Measurements from ENCODE around the gene ERC2.

Gene ERC2

GRCh38 chr3:55662683-55663082 lies 805.6 kb downstream of the ERC2 start:
- no peak overlapping the region for H3K27ac Mint-ChIP-seq

DNA sequence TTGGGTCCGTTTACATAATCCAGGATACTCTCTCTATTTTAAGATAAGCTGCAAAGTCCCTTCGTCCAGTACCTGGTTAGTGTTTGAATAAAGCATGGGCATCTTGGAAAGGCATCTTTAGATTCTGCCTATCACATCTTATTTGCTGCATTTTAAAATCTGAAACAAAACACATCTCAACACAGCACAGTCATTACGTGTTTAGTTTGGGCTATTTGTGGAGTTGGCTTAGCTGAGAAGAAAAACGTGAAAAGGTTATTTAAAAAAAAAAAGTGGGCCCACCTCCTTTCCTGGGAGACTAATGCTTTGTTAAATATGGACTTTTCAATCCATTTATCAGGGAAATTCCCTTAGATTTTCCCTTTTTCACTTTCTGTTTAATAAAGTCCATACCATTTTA lies 806.7 kb downstream of the ERC2 start:
- Mint-ChIP-seq H3K36me3 (ENCODE audit: low read depth) (no peaks in the 10 kb centered on the region), H3K27ac (no peak overlapping the region), H3K9me3 (no peaks in the 10 kb centered on the region), H3K4me1 (ENCODE audit: low read depth) (no peaks in the 10 kb centered on the region), H3K27me3 (ENCODE audit: low read depth) (peaks cover 4% of the 10 kb centered on the region), H3K4me3 (no peak overlapping the region)

More at GRCh38 chr3:55662683-55663082, 805.6 kb downstream of the ERC2 start:
- no peaks in the 10 kb centered on the region for H3K9me3 Mint-ChIP-seq
- no peaks in the 10 kb centered on the region for H3K4me1 Mint-ChIP-seq (ENCODE audit: low read depth)
- H3K4me3 Mint-ChIP-seq, result no peak overlapping the region
- peaks cover 4% of the 10 kb centered on the region for H3K27me3 Mint-ChIP-seq (ENCODE audit: low read depth)
- no peaks in the 10 kb centered on the region for H3K36me3 Mint-ChIP-seq (ENCODE audit: low read depth)

GRCh38 chr3:55661141-55661540 lies 807.1 kb downstream of the ERC2 start:
- no peaks in the 10 kb centered on the region for H3K36me3 Mint-ChIP-seq (ENCODE audit: low read depth)
- H3K27me3 Mint-ChIP-seq (ENCODE audit: low read depth), result peaks cover 4% of the 10 kb centered on the region
- no peaks in the 10 kb centered on the region for H3K9me3 Mint-ChIP-seq
- no peaks in the 10 kb centered on the region for H3K4me1 Mint-ChIP-seq (ENCODE audit: low read depth)
- H3K27ac Mint-ChIP-seq, result no peak overlapping the region
- H3K4me3 Mint-ChIP-seq, result no peak overlapping the region

DNA sequence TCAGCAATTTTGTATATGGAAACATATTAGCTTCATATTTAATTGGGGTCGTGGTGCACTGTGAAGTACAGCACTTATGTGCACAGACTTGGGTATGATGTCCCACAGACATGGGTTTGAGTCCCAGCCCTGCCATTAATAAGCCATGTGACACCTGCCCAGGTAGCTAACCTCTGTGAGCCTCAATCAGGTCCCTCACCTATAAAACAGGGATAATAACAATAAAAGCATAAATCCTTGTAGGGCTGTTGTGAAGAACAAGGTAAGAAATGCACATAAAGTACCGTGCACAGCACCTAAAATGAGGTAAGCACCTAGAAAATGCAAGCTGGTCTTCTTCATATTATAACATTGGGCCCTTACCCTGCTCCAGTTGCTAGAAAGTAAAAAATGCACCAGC lies 807.6 kb downstream of the ERC2 start:
- Mint-ChIP-seq H3K4me1 (ENCODE audit: low read depth) (no peaks in the 10 kb centered on the region), H3K27me3 (ENCODE audit: low read depth) (peaks cover 4% of the 10 kb centered on the region), H3K36me3 (ENCODE audit: low read depth) (no peaks in the 10 kb centered on the region), H3K9me3 (no peaks in the 10 kb centered on the region), H3K27ac (no peak overlapping the region), H3K4me3 (no peak overlapping the region)

DNA sequence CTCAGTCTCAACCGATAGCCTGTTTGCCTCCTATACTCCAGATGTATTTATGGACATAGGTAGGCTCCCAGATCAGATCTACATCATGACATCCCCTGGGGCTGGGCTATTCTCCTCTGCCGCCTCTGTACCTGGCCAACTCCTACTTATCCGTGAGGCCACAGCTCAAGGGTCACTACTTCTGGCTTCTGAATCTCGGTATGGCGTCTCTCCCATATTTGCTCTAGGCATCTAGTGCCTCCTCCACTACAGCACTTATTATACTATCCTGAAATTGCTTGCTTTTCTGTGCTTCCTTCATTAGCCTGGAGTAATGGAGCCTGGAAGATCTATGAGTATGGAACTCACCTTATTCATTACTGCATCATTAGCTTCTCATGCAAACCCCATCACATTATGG lies 808.6 kb downstream of the ERC2 start:
- H3K36me3 Mint-ChIP-seq (ENCODE audit: low read depth), result no peaks in the 10 kb centered on the region
- H3K4me3 Mint-ChIP-seq, result no peak overlapping the region
- no peaks in the 10 kb centered on the region for H3K4me1 Mint-ChIP-seq (ENCODE audit: low read depth)
- no peak overlapping the region for H3K27ac Mint-ChIP-seq
- no peaks in the 10 kb centered on the region for H3K27me3 Mint-ChIP-seq (ENCODE audit: low read depth)
- no peaks in the 10 kb centered on the region for H3K9me3 Mint-ChIP-seq

- Mint-ChIP-seq H3K4me3 (no peak overlapping the region), H3K27ac (no peak overlapping the region), H3K36me3 (ENCODE audit: low read depth) (no peaks in the 10 kb centered on the region), H3K4me1 (ENCODE audit: low read depth) (no peaks in the 10 kb centered on the region), H3K9me3 (no peaks in the 10 kb centered on the region), H3K27me3 (ENCODE audit: low read depth) (no peaks in the 10 kb centered on the region)
These were observed 809.3 kb downstream of the ERC2 start for GRCh38 chr3:55658690-55659562.

DNA sequence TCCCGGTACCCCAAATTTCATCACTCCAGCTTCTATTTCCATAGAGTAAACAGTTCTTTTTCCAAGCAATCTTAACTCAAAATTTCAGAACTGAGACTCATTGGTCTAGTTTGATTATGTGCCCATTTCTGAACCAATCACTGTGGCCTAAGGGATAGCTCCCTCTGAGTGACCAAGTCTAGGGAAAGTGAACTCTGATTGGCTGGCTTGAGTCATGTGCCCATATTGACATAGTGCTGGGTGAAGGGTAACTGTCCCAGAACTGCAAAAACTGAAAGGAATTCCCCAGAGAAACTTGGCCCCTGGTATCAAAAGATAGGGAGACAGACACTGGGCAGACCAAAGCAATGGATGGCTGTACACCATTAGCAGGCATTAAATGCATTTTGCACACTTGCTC lies 810.0 kb downstream of the ERC2 start:
- H3K4me3 Mint-ChIP-seq, result no peak overlapping the region
- H3K4me1 Mint-ChIP-seq (ENCODE audit: low read depth), result no peaks in the 10 kb centered on the region
- H3K27me3 Mint-ChIP-seq (ENCODE audit: low read depth), result no peaks in the 10 kb centered on the region
- H3K27ac Mint-ChIP-seq, result no peak overlapping the region
- H3K9me3 Mint-ChIP-seq, result no peaks in the 10 kb centered on the region
- no peaks in the 10 kb centered on the region for H3K36me3 Mint-ChIP-seq (ENCODE audit: low read depth)

GRCh38 chr3:55655544-55655943 lies 812.7 kb downstream of the ERC2 start:
- no peaks in the 10 kb centered on the region for H3K36me3 Mint-ChIP-seq (ENCODE audit: low read depth)
- H3K9me3 Mint-ChIP-seq, result no peaks in the 10 kb centered on the region
- H3K4me3 Mint-ChIP-seq, result no peak overlapping the region
- H3K27ac Mint-ChIP-seq, result no peak overlapping the region
- H3K4me1 Mint-ChIP-seq (ENCODE audit: low read depth), result no peaks in the 10 kb centered on the region
- H3K27me3 Mint-ChIP-seq (ENCODE audit: low read depth), result no peaks in the 10 kb centered on the region

DNA sequence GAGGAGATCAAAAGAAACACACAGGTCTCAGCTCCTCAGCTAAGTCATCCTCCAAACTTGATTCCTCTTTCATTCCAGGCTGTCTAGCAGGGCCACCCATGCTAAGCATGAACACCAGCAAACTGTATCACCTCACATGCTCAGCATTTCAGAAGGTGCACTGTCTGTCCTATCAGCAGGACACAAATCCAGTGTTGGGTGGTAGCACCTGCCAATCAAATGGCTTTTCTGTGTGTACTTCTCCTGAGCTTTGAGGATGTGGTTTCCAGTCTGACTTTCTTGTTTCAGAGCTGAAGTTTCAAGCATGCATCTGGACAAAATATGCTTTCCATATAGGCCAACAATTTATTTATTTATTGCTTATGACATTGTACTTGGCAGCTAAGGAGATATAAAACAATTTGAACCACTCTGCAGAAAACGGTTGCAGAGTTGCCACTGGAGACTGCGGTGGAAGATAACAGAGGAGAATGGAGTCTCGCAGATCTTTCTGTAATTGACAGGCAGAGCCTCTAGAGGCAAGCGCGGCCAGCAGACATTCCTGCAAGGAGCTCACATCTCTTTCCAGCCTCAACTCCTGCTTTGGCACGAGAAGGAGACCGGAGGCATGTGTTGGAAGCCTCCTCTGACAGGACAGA lies 814.0 kb downstream of the ERC2 start:
- Mint-ChIP-seq H3K36me3 (ENCODE audit: low read depth) (no peaks in the 10 kb centered on the region), H3K4me3 (no peak overlapping the region), H3K9me3 (no peaks in the 10 kb centered on the region), H3K4me1 (ENCODE audit: low read depth) (no peaks in the 10 kb centered on the region), H3K27me3 (ENCODE audit: low read depth) (no peaks in the 10 kb centered on the region), H3K27ac (no peak overlapping the region)

GRCh38 chr3:55651011-55651410 lies 817.3 kb downstream of the ERC2 start:
- no peaks in the 10 kb centered on the region for H3K4me1 Mint-ChIP-seq (ENCODE audit: low read depth)
- H3K36me3 Mint-ChIP-seq (ENCODE audit: low read depth), result no peaks in the 10 kb centered on the region
- H3K9me3 Mint-ChIP-seq, result no peaks in the 10 kb centered on the region
- H3K27ac Mint-ChIP-seq, result no peak overlapping the region
- no peak overlapping the region for H3K4me3 Mint-ChIP-seq
- peaks cover 3% of the 10 kb centered on the region for H3K27me3 Mint-ChIP-seq (ENCODE audit: low read depth)

GRCh38 chr3:55650011-55650410 lies 818.3 kb downstream of the ERC2 start:
- H3K27me3 Mint-ChIP-seq (ENCODE audit: low read depth), result peaks cover 3% of the 10 kb centered on the region
- H3K36me3 Mint-ChIP-seq (ENCODE audit: low read depth), result no peaks in the 10 kb centered on the region
- H3K9me3 Mint-ChIP-seq, result no peaks in the 10 kb centered on the region
- H3K4me3 Mint-ChIP-seq, result no peak overlapping the region
- no peak overlapping the region for H3K27ac Mint-ChIP-seq
- no peaks in the 10 kb centered on the region for H3K4me1 Mint-ChIP-seq (ENCODE audit: low read depth)

DNA sequence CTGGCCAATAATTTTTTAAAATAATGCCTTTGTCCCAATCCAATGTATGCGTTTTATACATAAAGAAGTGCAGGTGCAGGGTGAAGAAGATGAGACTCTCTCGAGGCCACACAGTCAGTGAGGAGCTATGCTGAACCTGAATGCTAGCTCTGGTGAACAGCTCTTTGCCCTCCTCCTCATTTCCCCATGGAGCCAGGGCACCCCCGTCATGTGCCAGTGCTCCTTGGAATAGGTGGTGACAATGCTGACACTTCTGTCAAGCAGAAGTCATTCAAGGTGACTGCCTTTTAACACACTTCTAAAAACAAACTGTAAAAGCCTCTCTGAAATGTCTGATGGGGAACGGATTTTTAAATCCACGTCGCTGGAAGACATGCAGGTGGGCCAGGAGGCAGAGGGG lies 818.7 kb downstream of the ERC2 start:
- Mint-ChIP-seq H3K9me3 (no peaks in the 10 kb centered on the region), H3K27me3 (ENCODE audit: low read depth) (peaks cover 3% of the 10 kb centered on the region), H3K4me3 (no peak overlapping the region), H3K27ac (no peak overlapping the region), H3K36me3 (ENCODE audit: low read depth) (no peaks in the 10 kb centered on the region), H3K4me1 (ENCODE audit: low read depth) (no peaks in the 10 kb centered on the region)

DNA sequence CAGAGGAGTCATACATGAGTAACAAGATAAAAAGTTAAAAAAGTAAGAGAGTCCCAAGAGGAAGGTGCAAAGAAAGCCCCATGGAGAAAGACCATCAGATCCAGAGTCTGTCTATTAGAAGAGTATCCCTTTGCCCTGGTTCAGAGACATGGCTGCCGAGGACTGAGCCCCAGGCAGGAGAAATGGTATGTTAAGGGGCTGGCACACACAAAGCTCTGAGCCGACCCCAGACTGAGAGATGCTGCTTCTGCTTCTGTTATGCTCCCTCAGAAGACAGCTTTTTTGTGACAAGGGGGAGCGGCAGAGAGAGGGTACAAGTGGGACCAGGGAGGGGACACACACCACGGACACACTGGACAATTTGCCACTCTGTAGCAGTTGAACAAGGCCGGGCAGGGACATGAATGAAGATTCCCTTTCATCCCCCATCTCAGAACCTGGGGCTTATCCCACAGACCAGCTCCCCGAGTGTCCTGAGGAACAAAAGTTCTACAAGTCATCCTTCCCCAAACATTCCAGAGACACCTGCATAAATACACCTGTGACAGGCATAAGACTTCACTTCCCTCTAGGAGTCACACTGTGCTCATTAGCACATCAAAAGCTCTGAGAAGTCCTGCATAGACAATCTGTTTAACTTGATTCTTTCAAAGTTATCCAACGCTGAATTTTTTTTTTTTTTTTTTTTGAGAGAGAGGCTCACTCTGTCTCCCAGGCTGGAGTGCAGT lies 819.5 kb downstream of the ERC2 start:
- Mint-ChIP-seq H3K4me3 (no peak overlapping the region), H3K9me3 (no peaks in the 10 kb centered on the region), H3K27ac (no peak overlapping the region), H3K27me3 (ENCODE audit: low read depth) (peaks cover 3% of the 10 kb centered on the region), H3K4me1 (ENCODE audit: low read depth) (no peaks in the 10 kb centered on the region), H3K36me3 (ENCODE audit: low read depth) (no peaks in the 10 kb centered on the region)

DNA sequence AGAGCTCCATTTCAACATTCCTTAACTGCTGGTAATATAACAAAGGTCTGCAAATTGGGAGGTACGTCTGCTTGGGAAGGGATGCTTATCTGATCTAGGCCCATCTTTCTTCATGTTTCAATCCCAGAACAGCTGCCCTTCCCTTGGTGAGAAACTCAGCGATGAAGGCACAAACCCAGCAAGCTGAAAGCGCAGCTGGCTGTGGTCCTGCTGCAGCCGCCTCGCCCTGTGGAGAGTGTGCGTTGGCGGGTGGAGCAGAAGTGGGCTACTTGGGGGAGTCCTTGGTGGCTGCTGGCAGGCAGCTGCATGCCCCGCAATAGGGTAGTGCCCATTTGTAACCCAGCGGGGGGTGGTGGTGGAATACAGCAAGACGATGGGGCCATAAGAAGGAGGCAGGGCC lies 820.6 kb downstream of the ERC2 start:
- H3K27me3 Mint-ChIP-seq (ENCODE audit: low read depth), result peaks cover 3% of the 10 kb centered on the region
- no peaks in the 10 kb centered on the region for H3K36me3 Mint-ChIP-seq (ENCODE audit: low read depth)
- H3K27ac Mint-ChIP-seq, result no peak overlapping the region
- H3K9me3 Mint-ChIP-seq, result no peaks in the 10 kb centered on the region
- H3K4me3 Mint-ChIP-seq, result no peak overlapping the region
- no peaks in the 10 kb centered on the region for H3K4me1 Mint-ChIP-seq (ENCODE audit: low read depth)

DNA sequence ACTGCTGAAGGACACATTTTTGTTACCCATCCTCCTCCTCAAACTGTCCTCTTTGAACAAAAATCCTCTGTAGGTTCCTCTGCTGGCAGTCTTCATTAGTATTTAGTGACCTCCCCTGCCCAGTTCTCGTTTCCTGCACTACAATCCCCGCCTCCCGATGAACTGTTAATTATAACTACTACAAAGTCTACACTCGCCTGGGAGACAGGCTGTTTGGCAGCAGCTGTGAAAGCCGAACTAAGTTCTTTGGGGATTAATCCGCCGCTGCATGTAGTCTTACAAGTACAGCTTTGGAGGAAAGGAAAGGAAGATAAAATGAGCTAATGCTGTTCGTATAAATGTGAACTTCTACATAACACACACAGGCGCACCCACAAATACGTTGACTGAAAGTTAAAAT lies 821.2 kb downstream of the ERC2 start:
- peaks cover 3% of the 10 kb centered on the region for H3K27me3 Mint-ChIP-seq (ENCODE audit: low read depth)
- H3K36me3 Mint-ChIP-seq (ENCODE audit: low read depth), result no peaks in the 10 kb centered on the region
- H3K27ac Mint-ChIP-seq, result no peak overlapping the region
- H3K4me1 Mint-ChIP-seq (ENCODE audit: low read depth), result no peaks in the 10 kb centered on the region
- no peak overlapping the region for H3K4me3 Mint-ChIP-seq
- H3K9me3 Mint-ChIP-seq, result no peaks in the 10 kb centered on the region

All from T-helper 1 cell treated with Interleukin-12 subunit alpha and Interleukin-12 subunit beta and Interleukin-4 antibody, amounts not matched to agents 30 μg/mL and 1 μg/mL, for 36 hours (primary cell).